CD4-positive, alpha-beta T cell treated with Interleukin-10 for 1 hour (primary cell): ENCODE results near the gene SCG5.

Source experiments
- DNase-seq: peaks from one replicate; pipeline ENCODE4 v3.0.0-alpha.2; 2020

Gene SCG5

GRCh38 chr15:32659340-32660155, 18.0 kb downstream of the SCG5 start:
- DNase-seq, result no peak

- DNase-seq, result no peak
Observed at GRCh38 chr15:32663671-32664070, 22.2 kb downstream of the SCG5 start.

GRCh38 chr15:32664796-32665195, 23.3 kb downstream of the SCG5 start:
- no peak for DNase-seq

GRCh38 chr15:32667321-32667720, 25.8 kb downstream of the SCG5 start:
- DNase-seq, result no peak

- DNase-seq, result no peak
Observed at GRCh38 chr15:32668942-32669341, 27.4 kb downstream of the SCG5 start.

- DNase-seq, result no peak
Observed at GRCh38 chr15:32669896-32670611, 28.5 kb downstream of the SCG5 start.

- DNase-seq, result no peak
Observed at GRCh38 chr15:32670623-32671022, 29.1 kb downstream of the SCG5 start.

- DNase-seq, result no peak
Observed at GRCh38 chr15:32671339-32672325, 30.1 kb downstream of the SCG5 start.

- DNase-seq, result no peak
Observed at GRCh38 chr15:32674681-32675080, 33.2 kb downstream of the SCG5 start.

- no peak for DNase-seq
Observed at GRCh38 chr15:32675466-32675865, 34.0 kb downstream of the SCG5 start.

GRCh38 chr15:32676169-32676568, 34.7 kb downstream of the SCG5 start:
- no peak for DNase-seq

- DNase-seq, result no peak
Observed at GRCh38 chr15:32677238-32677750, 35.8 kb downstream of the SCG5 start.

GRCh38 chr15:32679298-32679690, 37.8 kb downstream of the SCG5 start:
- DNase-seq, result no peak

- no peak for DNase-seq
Observed at GRCh38 chr15:32682569-32682968, 41.1 kb downstream of the SCG5 start.

GRCh38 chr15:32682977-32683630, 41.6 kb downstream of the SCG5 start:
- no peak for DNase-seq

GRCh38 chr15:32683906-32684584, 42.5 kb downstream of the SCG5 start:
- no peak for DNase-seq

GRCh38 chr15:32685576-32685975, 44.1 kb downstream of the SCG5 start:
- no peak for DNase-seq

GRCh38 chr15:32687556-32687955, 46.0 kb downstream of the SCG5 start:
- no peak for DNase-seq

GRCh38 chr15:32688151-32688639, 46.7 kb downstream of the SCG5 start:
- no peak for DNase-seq

- no peak for DNase-seq
Observed at GRCh38 chr15:32690941-32691688, 49.6 kb downstream of the SCG5 start.

- DNase-seq, result no peak
Observed at GRCh38 chr15:32691689-32692038, 50.2 kb downstream of the SCG5 start.
